IMR-90 (cell line): ENCODE results near the gene GNL2. TPM values are rescaled to one million over a fixed set of nuclear protein-coding genes. Genes with fewer than 3 reads are reported as not detected.

ENCODE experiments used
- ATAC-seq: fragments of 200-7000 bp; cut with Tn5 transposase; 2 replicates; pipeline ENCODE4 v1.9.1; 2020; ENCODE audit warnings: low read depth, mild to moderate bottlenecking, moderate library complexity
- BruUV-seq: library from RNA; stranded (reverse); fragments of 400-500 nt; replicated peaks from 2 replicates; lab custom pipeline; 2021; lab: Mats Ljungman, UMichigan
- CTCF ChIA-PET: fragments of 300-600 bp; formaldehyde crosslinking; extraction: SDS; loops from one replicate; lab custom pipeline; 2021; ENCODE audit warnings: antibody characterized with exemption; lab: Yijun Ruan, JAX
- POLR2A ChIA-PET: fragments of 300-600 bp; sonication (Branson Sonifier 250); formaldehyde crosslinking; loops from one replicate; lab custom pipeline; 2022; ENCODE audit warnings: antibody characterized with exemption; ENCODE audit not compliant: unreplicated experiment; lab: Charles Lee
- DNase-seq: peaks from one replicate; pipeline ENCODE4 v3.0.0; 2013
- H2AFZ ChIP-seq: replicated peaks from 2 replicates; pipeline ENCODE3; 2013; ENCODE audit warnings: low read length, mild to moderate bottlenecking; ENCODE audit not compliant: poor library complexity
- H2AK5ac ChIP-seq: 2 replicates; pipeline ENCODE4 v1.6.1; 2013; ENCODE audit warnings: low read depth, low read length, inconsistent platforms
- H2AK9ac ChIP-seq: replicated peaks from 2 replicates; pipeline ENCODE3; 2013; ENCODE audit warnings: mild to moderate bottlenecking, low read depth, low read length, moderate library complexity; ENCODE audit not compliant: poor library complexity
- H2BK120ac ChIP-seq: 2 replicates; pipeline ENCODE4 v1.6.1; 2013; ENCODE audit warnings: low read depth, low read length, inconsistent platforms
- H2BK15ac ChIP-seq: 3 replicates; pipeline ENCODE4 v1.6.1; 2013; ENCODE audit warnings: low read depth, low read length, inconsistent platforms
- H2BK20ac ChIP-seq: 2 replicates; pipeline ENCODE4 v1.6.1; 2013; ENCODE audit warnings: low read depth, mild to moderate bottlenecking, inconsistent platforms, low read length, moderate library complexity
- H2BK5ac ChIP-seq: 2 replicates; pipeline ENCODE4 v1.6.1; 2013; ENCODE audit warnings: mild to moderate bottlenecking, low read depth, low read length, inconsistent platforms; ENCODE audit not compliant: poor library complexity, severe bottlenecking
- H3K14ac ChIP-seq: replicated peaks from 2 replicates; pipeline ENCODE4 v1.6.1; 2013; ENCODE audit warnings: low read depth, low read length, inconsistent platforms
- H3K18ac ChIP-seq: 2 replicates; pipeline ENCODE4 v1.6.1; 2013; ENCODE audit warnings: low read depth, low read length, control low read depth
- H3K23ac ChIP-seq: 2 replicates; pipeline ENCODE4 v1.6.1; 2013; ENCODE audit warnings: low read depth, low read length, inconsistent platforms
- H3K27ac ChIP-seq: 2 replicates; pipeline ENCODE4 v1.5.1; 2013; ENCODE audit warnings: mild to moderate bottlenecking, control low read depth, low read length; ENCODE audit not compliant: insufficient read depth
- H3K27me3 ChIP-seq: 2 replicates; pipeline ENCODE4 v1.6.1; 2013; ENCODE audit warnings: low read length; ENCODE audit not compliant: control insufficient read depth, insufficient read depth
- H3K36me3 ChIP-seq: 2 replicates; pipeline ENCODE4 v1.6.1; 2013; ENCODE audit warnings: low read length, mixed read lengths; ENCODE audit not compliant: control insufficient read depth, insufficient read depth
- H3K4ac ChIP-seq: 2 replicates; pipeline ENCODE4 v1.6.1; 2013; ENCODE audit warnings: low read depth, low read length, inconsistent platforms
- H3K4me1 ChIP-seq: 2 replicates; pipeline ENCODE4 v1.6.1; 2013; ENCODE audit warnings: low read length, mixed read lengths; ENCODE audit not compliant: control insufficient read depth, insufficient read depth
- H3K4me2 ChIP-seq: 2 replicates; pipeline ENCODE4 v1.6.1; 2013; ENCODE audit warnings: low read depth, mild to moderate bottlenecking, control low read depth, low read length, moderate library complexity
- H3K4me3 ChIP-seq: 2 replicates; pipeline ENCODE4 v1.5.1; 2013; ENCODE audit warnings: low read depth, mild to moderate bottlenecking, control low read depth, low read length, moderate library complexity; ENCODE audit not compliant: insufficient read depth
- H3K56ac ChIP-seq: 2 replicates; pipeline ENCODE4 v1.6.1; 2013; ENCODE audit warnings: low read length, inconsistent platforms; ENCODE audit not compliant: insufficient read depth; ENCODE audit errors: extremely low read depth
- H3K79me1 ChIP-seq, 2 experiments: 2 replicates each; pipeline ENCODE4 v1.6.1; 2013; ENCODE audit warnings: low read length in 2 of 2, inconsistent platforms in 1 of 2, low read depth in 1 of 2
- H3K9ac ChIP-seq: 2 replicates; pipeline ENCODE4 v1.6.1; 2013; ENCODE audit warnings: low read depth, low read length, control low read depth
- H3K9me1 ChIP-seq: 2 replicates; pipeline ENCODE4 v1.6.1; 2013; ENCODE audit warnings: low read length, inconsistent platforms; ENCODE audit not compliant: insufficient read depth
- H3K9me3 ChIP-seq: 2 replicates; pipeline ENCODE4 v1.6.1; 2013; ENCODE audit warnings: low read length; ENCODE audit not compliant: control insufficient read depth, insufficient read depth
- H4K20me1 ChIP-seq: 2 replicates; pipeline ENCODE4 v1.6.1; 2013; ENCODE audit warnings: low read length, inconsistent platforms; ENCODE audit not compliant: insufficient read depth
- H4K5ac ChIP-seq: 2 replicates; pipeline ENCODE4 v1.6.1; 2013; ENCODE audit warnings: mild to moderate bottlenecking, low read depth, low read length, control low read depth
- H4K8ac ChIP-seq, 2 experiments: 2 replicates each; pipeline ENCODE4 v1.6.1; 2013; ENCODE audit warnings: low read depth in 2 of 2, low read length in 2 of 2, control low read depth in 1 of 2, inconsistent platforms in 1 of 2
- H4K91ac ChIP-seq: 2 replicates; pipeline ENCODE4 v1.6.1; 2013; ENCODE audit warnings: low read depth, low read length, inconsistent platforms; ENCODE audit not compliant: insufficient read depth
- BHLHE40 ChIP-seq: fragments of 150-350 bp; IDR thresholded peaks from 2 replicates; pipeline ENCODE4 v1.6.1; 2016; ENCODE audit warnings: mild to moderate bottlenecking, low read depth, low read length
- CEBPB ChIP-seq: IDR thresholded peaks from 2 replicates; pipeline ENCODE4 v1.6.1; 2012; ENCODE audit warnings: low read depth, low read length, improper control_type of control experiment
- CHD1 ChIP-seq: IDR thresholded peaks from 2 replicates; pipeline ENCODE4 v1.6.1; 2012; ENCODE audit warnings: low read depth, low read length, improper control_type of control experiment
- FOS ChIP-seq: fragments of 150-350 bp; IDR thresholded peaks from 2 replicates; pipeline ENCODE4 v1.6.1; 2016; ENCODE audit warnings: low read depth, low read length
- MAFK ChIP-seq: IDR thresholded peaks from 2 replicates; pipeline ENCODE4 v1.6.1; 2012; ENCODE audit warnings: low read depth, low read length, improper control_type of control experiment
- MAZ ChIP-seq: IDR thresholded peaks from 2 replicates; pipeline ENCODE4 v1.6.1; 2012; ENCODE audit warnings: low read depth, mild to moderate bottlenecking, low read length, improper control_type of control experiment, moderate library complexity, borderline replicate concordance
- MXI1 ChIP-seq: IDR thresholded peaks from 2 replicates; pipeline ENCODE4 v1.6.1; 2012; ENCODE audit warnings: low read depth, mild to moderate bottlenecking, low read length, moderate library complexity, borderline replicate concordance
- NFE2L2 ChIP-seq: fragments of 150-350 bp; IDR thresholded peaks from 2 replicates; pipeline ENCODE4 v1.6.1; 2016; ENCODE audit warnings: low read depth, mild to moderate bottlenecking, low read length
- POLR2A ChIP-seq: IDR thresholded peaks from 2 replicates; pipeline ENCODE4 v1.6.1; 2012; ENCODE audit warnings: mild to moderate bottlenecking, low read depth, low read length
- RAD21 ChIP-seq: IDR thresholded peaks from 2 replicates; pipeline ENCODE4 v1.6.1; 2012; ENCODE audit warnings: low read length, improper control_type of control experiment
- RFX5 ChIP-seq: IDR thresholded peaks from 2 replicates; pipeline ENCODE4 v1.8.0; 2012; ENCODE audit warnings: low read depth, mild to moderate bottlenecking, low read length, moderate library complexity
- SMC3 ChIP-seq: fragments of 150-350 bp; IDR thresholded peaks from 2 replicates; pipeline ENCODE4 v1.6.1; 2016; ENCODE audit warnings: low read depth, mild to moderate bottlenecking, antibody characterized with exemption, low read length, moderate library complexity
- WGBS, 2 experiments: methylation state at CpG; one replicate each; pipeline versions ENCODE4 v1.1.5 to v1.1.7; 2013; ENCODE audit warnings: missing lambda C conversion rate in 2 of 2; ENCODE audit not compliant: insufficient read length in 1 of 2; ENCODE audit errors: extremely low coverage in 2 of 2; 5-methylcytosine and 5-hydroxymethylcytosine counted together
- dilution Hi-C: fragments of 300-500 bp; cut with HindIII; formaldehyde crosslinking; loops from one replicate; pipeline ENCODE4 v1.14.3; 2018; ENCODE audit warnings: low sequenced_read_pairs; ENCODE audit not compliant: unreplicated experiment
- in situ Hi-C: fragments of 300-500 bp; cut with MboI; formaldehyde crosslinking; loops from 3 replicates; pipeline ENCODE4 v1.14.3; 2019; ENCODE audit warnings: low sequenced_read_pairs, inconsistent platforms, mixed read lengths
- intact Hi-C: fragments of 100-400 bp; cut with micrococcal nuclease; formaldehyde crosslinking; loops from 2 replicates; pipeline ENCODE4 v1.10.0; 2022
- polyA plus RNA-seq, 3 experiments: library from polyadenylated mRNA; depleted of rRNA; stranded (reverse); fragments of >200 nt; gene quantifications; 2 replicates each; pipeline ENCODE4 v1.2.3, GENCODE V29; 2012; ENCODE audit warnings: low replicate concordance in 1 of 3
- total RNA-seq: library from RNA; depleted of rRNA; stranded (reverse); fragments of >200 nt; gene quantifications from 2 replicates; pipeline ENCODE4 v1.2.3, GENCODE V29; 2012
- TF ChIP-seq, protein P1 (sequence below): fragments of 150-350 bp; IDR thresholded peaks from 2 replicates; pipeline ENCODE4 v1.6.1; 2016; ENCODE audit warnings: low read depth, mild to moderate bottlenecking, low read length, moderate library complexity, borderline replicate concordance
- TF ChIP-seq, protein P2 (sequence below): fragments of 150-350 bp; IDR thresholded peaks from 2 replicates; pipeline ENCODE4 v1.6.1; 2017; ENCODE audit warnings: mild to moderate bottlenecking, antibody characterized with exemption, low read length, low read depth
- TF ChIP-seq, protein P3 (sequence below): conservative IDR thresholded peaks from 2 replicates; pipeline ENCODE4 v1.5.1; 2012; ENCODE audit warnings: mild to moderate bottlenecking, low read depth, low read length, improper control_type of control experiment

Gene GNL2
- total and polyA plus RNA-seq, 2 of the 4 experiments (the other 2 are of a cell fraction) = 42.9 to 77.4 TPM

DNA sequence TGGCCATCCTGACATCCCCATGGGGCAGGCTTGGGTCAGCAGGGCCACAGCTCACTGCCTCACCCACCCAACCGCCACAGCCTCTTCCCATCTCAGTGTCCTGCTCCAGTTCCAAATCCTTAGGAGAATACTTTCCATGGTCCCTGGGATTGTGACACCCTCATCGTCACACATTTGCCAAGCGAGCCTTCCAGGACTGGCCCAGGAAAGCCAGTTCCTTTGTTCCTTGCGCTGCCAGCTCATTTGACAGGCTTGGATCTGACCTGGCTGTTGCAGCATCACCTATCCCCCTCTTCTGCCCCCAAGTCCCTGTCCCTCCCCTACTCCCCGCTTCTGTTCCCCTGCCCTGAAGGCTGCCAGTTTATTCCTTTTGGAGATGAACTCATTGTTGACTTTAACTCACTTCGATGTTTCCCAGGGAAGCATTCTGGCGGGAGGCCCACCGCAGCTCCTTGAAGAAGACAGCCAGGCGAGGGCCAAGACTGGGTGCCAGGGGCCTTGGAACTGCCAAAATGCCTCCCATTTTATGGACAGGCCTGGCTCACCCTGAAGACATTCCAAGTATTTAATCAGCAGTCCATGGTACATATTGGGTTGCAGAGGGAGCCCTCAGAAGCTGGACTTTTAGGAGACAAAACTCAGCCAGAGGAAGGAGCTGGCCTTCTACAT, 10.2 kb upstream of the GNL2 start:
- POLR2A ChIA-PET = no interaction called here
- TF ChIP-seq POLR2A = no peak
- TF ChIP-seq RFX5 = no peak
- no peak for TF ChIP-seq CHD1
- TF ChIP-seq, protein P1, sequence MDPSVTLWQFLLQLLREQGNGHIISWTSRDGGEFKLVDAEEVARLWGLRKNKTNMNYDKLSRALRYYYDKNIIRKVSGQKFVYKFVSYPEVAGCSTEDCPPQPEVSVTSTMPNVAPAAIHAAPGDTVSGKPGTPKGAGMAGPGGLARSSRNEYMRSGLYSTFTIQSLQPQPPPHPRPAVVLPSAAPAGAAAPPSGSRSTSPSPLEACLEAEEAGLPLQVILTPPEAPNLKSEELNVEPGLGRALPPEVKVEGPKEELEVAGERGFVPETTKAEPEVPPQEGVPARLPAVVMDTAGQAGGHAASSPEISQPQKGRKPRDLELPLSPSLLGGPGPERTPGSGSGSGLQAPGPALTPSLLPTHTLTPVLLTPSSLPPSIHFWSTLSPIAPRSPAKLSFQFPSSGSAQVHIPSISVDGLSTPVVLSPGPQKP = no peak
- no peak for TF ChIP-seq SMC3
- TF ChIP-seq, protein P2, sequence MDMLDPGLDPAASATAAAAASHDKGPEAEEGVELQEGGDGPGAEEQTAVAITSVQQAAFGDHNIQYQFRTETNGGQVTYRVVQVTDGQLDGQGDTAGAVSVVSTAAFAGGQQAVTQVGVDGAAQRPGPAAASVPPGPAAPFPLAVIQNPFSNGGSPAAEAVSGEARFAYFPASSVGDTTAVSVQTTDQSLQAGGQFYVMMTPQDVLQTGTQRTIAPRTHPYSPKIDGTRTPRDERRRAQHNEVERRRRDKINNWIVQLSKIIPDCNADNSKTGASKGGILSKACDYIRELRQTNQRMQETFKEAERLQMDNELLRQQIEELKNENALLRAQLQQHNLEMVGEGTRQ = no peak
- TF ChIP-seq MAFK = no peak
- no peak for TF ChIP-seq RAD21
- TF ChIP-seq MXI1 = no peak
- TF ChIP-seq CEBPB = no peak
- TF ChIP-seq BHLHE40 = no peak
- TF ChIP-seq, protein P3, sequence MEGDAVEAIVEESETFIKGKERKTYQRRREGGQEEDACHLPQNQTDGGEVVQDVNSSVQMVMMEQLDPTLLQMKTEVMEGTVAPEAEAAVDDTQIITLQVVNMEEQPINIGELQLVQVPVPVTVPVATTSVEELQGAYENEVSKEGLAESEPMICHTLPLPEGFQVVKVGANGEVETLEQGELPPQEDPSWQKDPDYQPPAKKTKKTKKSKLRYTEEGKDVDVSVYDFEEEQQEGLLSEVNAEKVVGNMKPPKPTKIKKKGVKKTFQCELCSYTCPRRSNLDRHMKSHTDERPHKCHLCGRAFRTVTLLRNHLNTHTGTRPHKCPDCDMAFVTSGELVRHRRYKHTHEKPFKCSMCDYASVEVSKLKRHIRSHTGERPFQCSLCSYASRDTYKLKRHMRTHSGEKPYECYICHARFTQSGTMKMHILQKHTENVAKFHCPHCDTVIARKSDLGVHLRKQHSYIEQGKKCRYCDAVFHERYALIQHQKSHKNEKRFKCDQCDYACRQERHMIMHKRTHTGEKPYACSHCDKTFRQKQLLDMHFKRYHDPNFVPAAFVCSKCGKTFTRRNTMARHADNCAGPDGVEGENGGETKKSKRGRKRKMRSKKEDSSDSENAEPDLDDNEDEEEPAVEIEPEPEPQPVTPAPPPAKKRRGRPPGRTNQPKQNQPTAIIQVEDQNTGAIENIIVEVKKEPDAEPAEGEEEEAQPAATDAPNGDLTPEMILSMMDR = no peak
- TF ChIP-seq NFE2L2 = no peak
- TF ChIP-seq MAZ = no peak
- no peak for TF ChIP-seq FOS

More for the DNA sequence above, 10.2 kb upstream of the GNL2 start:
- H3K56ac ChIP-seq = no peak overlapping the region
- no peaks in the 10 kb centered on the region for H3K9me3 ChIP-seq
- ATAC-seq = peak; percentile 33
- no peak overlapping the region for H3K14ac ChIP-seq
- 68% methylated on average over 5 of the region's 9 CpGs; no CpG with 5 or more reads in 1 of the 2 experiments for WGBS, 2 experiments
- H2BK120ac ChIP-seq = no peak overlapping the region
- H4K20me1 ChIP-seq = no peaks in the 10 kb centered on the region
- H3K4me3 ChIP-seq = no peak overlapping the region
- H4K91ac ChIP-seq = no peak overlapping the region
- no peak overlapping the region for H2AK9ac ChIP-seq
- H2BK20ac ChIP-seq = no peak overlapping the region
- H3K27me3 ChIP-seq = peaks cover 32% of the 10 kb centered on the region
- no peak overlapping the region for H2AK5ac ChIP-seq
- H4K5ac ChIP-seq = no peak overlapping the region
- no peak overlapping the region for H2BK15ac ChIP-seq
- no peak overlapping the region for H3K9ac ChIP-seq
- no peak overlapping the region for H3K27ac ChIP-seq
- peaks cover 3% of the 10 kb centered on the region; the same call in 1 of the 2 replicates for H3K4me1 ChIP-seq
- DNase-seq = no peak
- H3K9me1 ChIP-seq = no peaks in the 10 kb centered on the region
- in situ Hi-C loops = loop anchor here (5.0 to 25.0 kb wide), 2 partner anchors 66 to 1206 kb away; no protein-coding TSS in a partner anchor
- intact Hi-C loops = loop anchor here (10.0 kb wide), 1 partner anchor 199 kb away; the partner anchor contains the start of genes C1orf122 and YRDC
- H3K23ac ChIP-seq = no peak overlapping the region
- peak overlapping the region; percentile 42; the same call in 1 of the 2 replicates for H3K4me2 ChIP-seq
- H2BK5ac ChIP-seq = no peak overlapping the region
- H3K36me3 ChIP-seq = no peaks in the 10 kb centered on the region
- dilution Hi-C loops = no loop called here
- H3K18ac ChIP-seq = no peak overlapping the region
- H2AFZ ChIP-seq = peak overlapping the region; percentile 55
- H4K8ac ChIP-seq = no peak overlapping the region
- CTCF ChIA-PET = interaction anchor here (0.7 to 1.5 kb wide), 3 partner anchors 10 to 76 kb away, joined by 3 to 5 read pairs (median 3); partner anchors contain the start of gene GNL2
- no TSS peak for BruUV-seq
- H3K4ac ChIP-seq = no peak overlapping the region
- H3K79me1 ChIP-seq = no peaks in the 10 kb centered on the region
